H1 (cell line): ENCODE data around the gene PAOX. TPM values are rescaled to one million over a fixed set of nuclear protein-coding genes. Genes with fewer than 3 reads are reported as not detected.

Experiments
- CTCF ChIA-PET: fragments of 300-600 bp; sonication (Branson Sonifier 250); formaldehyde crosslinking; loops from one replicate; lab custom pipeline; 2021; ENCODE audit not compliant: partially characterized antibody; lab: Charles Lee
- POLR2A ChIA-PET: fragments of 300-600 bp; sonication (Branson Sonifier 250); formaldehyde crosslinking; loops from one replicate; lab custom pipeline; 2021; ENCODE audit warnings: inconsistent platforms; ENCODE audit not compliant: partially characterized antibody; lab: Charles Lee
- DNase-seq, 2 experiments: peaks; one replicate each; pipeline versions ENCODE4 v3.0.0 to v3.0.0-alpha.2; 2010 to 2022; ENCODE audit warnings: low spot score in 2 of 2, low read depth in 1 of 2, mixed read lengths in 1 of 2
- FAIRE-seq: peaks from 2 replicates; lab custom pipeline; 2011; peaks lifted over from hg19 to GRCh38; lab: Jason Lieb, UNC
- H2AFZ ChIP-seq: 2 replicates; pipeline ENCODE4 v1.8.1; 2012; ENCODE audit warnings: low read length, inconsistent platforms
- H2AK5ac ChIP-seq: 2 replicates; pipeline ENCODE4 v1.6.1; 2013; ENCODE audit warnings: low read depth, low read length
- H2BK120ac ChIP-seq: replicated peaks from 2 replicates; pipeline ENCODE3; 2013; ENCODE audit warnings: low read depth, low read length, inconsistent platforms
- H2BK12ac ChIP-seq: 2 replicates; pipeline ENCODE4 v1.6.1; 2013; ENCODE audit warnings: low read depth, low read length
- H2BK15ac ChIP-seq: 2 replicates; pipeline ENCODE4 v1.6.1; 2013; ENCODE audit warnings: low read length
- H2BK20ac ChIP-seq: 2 replicates; pipeline ENCODE4 v1.6.1; 2013; ENCODE audit warnings: low read length
- H2BK5ac ChIP-seq: 2 replicates; pipeline ENCODE4 v1.6.1; 2013; ENCODE audit warnings: low read depth, low read length
- H3K14ac ChIP-seq: 2 replicates; pipeline ENCODE4 v1.6.1; 2013; ENCODE audit warnings: inconsistent platforms; ENCODE audit not compliant: insufficient read length
- H3K18ac ChIP-seq: 2 replicates; pipeline ENCODE4 v1.6.1; 2013; ENCODE audit warnings: low read length; ENCODE audit errors: extremely low read depth
- H3K23ac ChIP-seq: 2 replicates; pipeline ENCODE4 v1.6.1; 2013; ENCODE audit warnings: inconsistent platforms; ENCODE audit not compliant: insufficient read length
- H3K23me2 ChIP-seq: 2 replicates; pipeline ENCODE4 v1.6.1; 2013; ENCODE audit warnings: low read depth, low read length
- H3K27ac ChIP-seq: 2 replicates; pipeline ENCODE4 v1.6.1; 2011; ENCODE audit warnings: low read depth, low read length, inconsistent platforms
- H3K27me3 ChIP-seq, 4 experiments: replicated peaks in 1 of 4; 1 replicate in 1 of 4; 2 replicates in 3 of 4; pipeline versions ENCODE4 v1.6.1 to v1.8.1; 2011 to 2013; ENCODE audit warnings: low read length in 3 of 4, mild to moderate bottlenecking in 3 of 4, inconsistent platforms in 2 of 4, mixed read lengths in 2 of 4, moderate library complexity in 1 of 4; ENCODE audit not compliant: control insufficient read depth in 3 of 4, insufficient read depth in 3 of 4; ENCODE audit errors: extremely low read depth in 1 of 4
- H3K36me3 ChIP-seq, 4 experiments: 2 replicates each; pipeline versions ENCODE4 v1.6.1 to v1.8.1; 2011 to 2013; ENCODE audit warnings: mild to moderate bottlenecking in 4 of 4, low read length in 3 of 4, moderate library complexity in 2 of 4, control low read depth in 1 of 4, inconsistent platforms in 1 of 4; ENCODE audit not compliant: insufficient read depth in 4 of 4, control insufficient read depth in 2 of 4
- H3K4ac ChIP-seq: replicated peaks from 2 replicates; pipeline ENCODE3; 2013; ENCODE audit warnings: low read length, low read depth, mixed read lengths, inconsistent platforms; ENCODE audit not compliant: insufficient read length
- H3K4me1 ChIP-seq, 4 experiments: replicated peaks in 1 of 4; 1 replicate in 1 of 4; 2 replicates in 3 of 4; pipeline versions ENCODE4 v1.6.1 to v1.8.1; 2011 to 2013; ENCODE audit warnings: low read length in 3 of 4, inconsistent platforms in 2 of 4, mixed read lengths in 1 of 4; ENCODE audit not compliant: insufficient read depth in 4 of 4, control insufficient read depth in 3 of 4
- H3K4me2 ChIP-seq, 2 experiments: 2 replicates each; pipeline versions ENCODE4 v1.6.1 to v1.8.1; 2011 to 2013; ENCODE audit warnings: low read depth in 2 of 2, low read length in 2 of 2, control low read depth in 1 of 2, inconsistent platforms in 1 of 2, mild to moderate bottlenecking in 1 of 2; ENCODE audit not compliant: insufficient read depth in 1 of 2
- H3K4me3 ChIP-seq, 4 experiments: fragments of 200-600, 300-600 bp in 1 of 4; sonication (generic), shearing (Covaris generic), sonication (Bioruptor Twin) in 1 of 4; 2 replicates each; pipeline versions ENCODE4 v1.5.1 to v1.8.1; 2011 to 2016; ENCODE audit warnings: low read length in 4 of 4, low read depth in 3 of 4, control low read depth in 2 of 4, inconsistent platforms in 2 of 4, mild to moderate bottlenecking in 2 of 4, mixed read lengths in 1 of 4, moderate library complexity in 1 of 4; ENCODE audit not compliant: insufficient read depth in 2 of 4; ENCODE audit errors: extremely low read depth in 1 of 4
- H3K56ac ChIP-seq: replicated peaks from 2 replicates; pipeline ENCODE3; 2013; ENCODE audit warnings: low read depth, mild to moderate bottlenecking, mixed read lengths, low read length, inconsistent platforms; ENCODE audit not compliant: insufficient read length
- H3K79me1 ChIP-seq: 2 replicates; pipeline ENCODE4 v1.6.1; 2013; ENCODE audit warnings: low read depth, low read length, control low read depth
- H3K79me2 ChIP-seq, 2 experiments: 2 replicates each; pipeline versions ENCODE4 v1.6.1 to v1.8.1; 2012 to 2013; ENCODE audit warnings: low read length in 2 of 2, mild to moderate bottlenecking in 2 of 2, inconsistent platforms in 1 of 2; ENCODE audit not compliant: insufficient read depth in 2 of 2, control insufficient read depth in 1 of 2
- H3K9ac ChIP-seq, 4 experiments: replicated peaks in 1 of 4; 1 replicate in 1 of 4; 2 replicates in 3 of 4; pipeline versions ENCODE4 v1.6.1 to v1.8.1; 2011 to 2013; ENCODE audit warnings: low read depth in 3 of 4, low read length in 3 of 4, control low read depth in 2 of 4, mild to moderate bottlenecking in 2 of 4, moderate library complexity in 2 of 4, inconsistent platforms in 1 of 4; ENCODE audit errors: extremely low read depth in 1 of 4
- H3K9me3 ChIP-seq, 2 experiments: 2 replicates each; pipeline versions ENCODE4 v1.6.1 to v1.8.1; 2012 to 2013; ENCODE audit warnings: mild to moderate bottlenecking in 2 of 2, moderate library complexity in 2 of 2, control low read depth in 1 of 2, inconsistent platforms in 1 of 2, low read depth in 1 of 2, low read length in 1 of 2, mixed read lengths in 1 of 2; ENCODE audit not compliant: insufficient read depth in 2 of 2
- H4K20me1 ChIP-seq, 2 experiments: replicated peaks in 1 of 2; 2 replicates each; pipeline versions ENCODE3 to v1.8.1; 2011 to 2013; ENCODE audit warnings: inconsistent platforms in 2 of 2, low read length in 2 of 2, mild to moderate bottlenecking in 1 of 2; ENCODE audit not compliant: insufficient read depth in 2 of 2, control insufficient read depth in 1 of 2
- H4K5ac ChIP-seq: 2 replicates; pipeline ENCODE4 v1.6.1; 2013; ENCODE audit warnings: low read length, low read depth, mixed read lengths, inconsistent platforms; ENCODE audit not compliant: insufficient read length
- H4K8ac ChIP-seq: 2 replicates; pipeline ENCODE4 v1.8.0; 2013; ENCODE audit warnings: mild to moderate bottlenecking, moderate library complexity, low read length, inconsistent platforms; ENCODE audit not compliant: insufficient read depth; ENCODE audit errors: extremely low read depth
- H4K91ac ChIP-seq: replicated peaks from 2 replicates; pipeline ENCODE3; 2013; ENCODE audit warnings: low read length, mixed read lengths, inconsistent platforms; ENCODE audit not compliant: insufficient read length
- ATF2 ChIP-seq: IDR thresholded peaks from 2 replicates; pipeline ENCODE4 v1.6.1; 2012; ENCODE audit warnings: low read length, inconsistent platforms
- CREB1 ChIP-seq: IDR thresholded peaks from 2 replicates; pipeline ENCODE4 v1.6.1; 2012; ENCODE audit warnings: inconsistent platforms
- GTF2F1 ChIP-seq: IDR thresholded peaks from 2 replicates; pipeline ENCODE4 v1.6.1; 2012; ENCODE audit warnings: low read depth, low read length, improper control_type of control experiment, borderline replicate concordance
- PHF8 ChIP-seq: fragments of 200-600 bp; sonication (generic); conservative IDR thresholded peaks from 2 replicates; pipeline ENCODE4 v1.7.1; 2012; ENCODE audit warnings: low read depth, mild to moderate bottlenecking, inconsistent platforms, low read length, moderate library complexity
- POU5F1 ChIP-seq: IDR thresholded peaks from 2 replicates; pipeline ENCODE4 v1.6.1; 2011; ENCODE audit warnings: low read depth, mild to moderate bottlenecking, low read length, moderate library complexity
- SIX5 ChIP-seq: IDR thresholded peaks from 2 replicates; pipeline ENCODE4 v1.6.1; 2011; ENCODE audit warnings: mild to moderate bottlenecking, low read depth, low read length
- SP4 ChIP-seq: IDR thresholded peaks from 2 replicates; pipeline ENCODE4 v1.6.1; 2012; ENCODE audit warnings: low read length, inconsistent platforms
- SRF ChIP-seq: IDR thresholded peaks from 2 replicates; pipeline ENCODE4 v1.6.1; 2011; ENCODE audit warnings: mild to moderate bottlenecking, low read depth, low read length, moderate library complexity
- TAF1 ChIP-seq: IDR thresholded peaks from 2 replicates; pipeline ENCODE4 v1.6.1; 2011; ENCODE audit warnings: mild to moderate bottlenecking, low read depth, low read length
- USF2 ChIP-seq: IDR thresholded peaks from 2 replicates; pipeline ENCODE4 v1.6.1; 2011; ENCODE audit warnings: low read length, improper control_type of control experiment
- WGBS, 2 experiments: shearing (Covaris generic) in 1 of 2; methylation state at CpG; one replicate each; pipeline versions ENCODE4 v1.1.6 to v1.1.7; 2013 to 2015; ENCODE audit warnings: low lambda C conversion rate in 2 of 2, mixed read lengths in 2 of 2, inconsistent platforms in 1 of 2, low coverage in 1 of 2, missing lambda C conversion rate in 1 of 2; ENCODE audit not compliant: insufficient replicate concordance in 2 of 2, insufficient coverage in 1 of 2, insufficient read length in 1 of 2; ENCODE audit errors: extremely low coverage in 1 of 2, missing lambda C conversion rate in 1 of 2; 5-methylcytosine and 5-hydroxymethylcytosine counted together
- polyA plus RNA-seq, 7 experiments: library from polyadenylated mRNA; depleted of rRNA in 3 of 7; stranded (reverse) in 5 of 7; unstranded in 2 of 7; fragments of >200 nt in 5 of 7; fragments of 200-250 nt in 2 of 7; gene quantifications; 1 replicate in 5 of 7; 2 replicates in 1 of 7; 4 replicates in 1 of 7; pipeline versions ENCODE4 v1.2.1 to v1.2.3, GENCODE V29; 2011 to 2013; ENCODE audit warnings: missing spikeins in 2 of 7, mixed read lengths in 2 of 7
- total RNA-seq: library from RNA; stranded (reverse); fragmentation: NEBNext Ultra II Directional; extraction: Animal tissue kit (Norgen Biotek cat#: 25700); gene quantifications from 2 replicates; pipeline ENCODE4 v1.2.1, GENCODE V29; 2021

Gene PAOX
- total and polyA plus RNA-seq, 2 of the 8 experiments (the other 6 are each of a cell fraction or from before 2014, with no cell fraction given) = 3.7 to 4.3 TPM

- ChIA-PET CTCF (interaction anchor here (1.5 to 2.6 kb wide), 5 partner anchors 9 to 56 kb away, joined by 4 to 9 read pairs (median 5); partner anchors contain the start of gene FUOM), POLR2A (interaction anchor here (1.0 to 2.6 kb wide), 4 partner anchors 9 to 24 kb away, joined by 3 to 11 read pairs (median 4); partner anchors contain the start of genes MTG1 and PRAP1)
- FAIRE-seq = no peak
- no peak overlapping the region for H2BK12ac ChIP-seq
- no peak overlapping the region for H2BK20ac ChIP-seq
- peaks cover 1% of the 10 kb centered on the region; the same call in 1 of the 2 replicates for H3K23me2 ChIP-seq
- no peak overlapping the region for H3K27ac ChIP-seq
- peaks cover 0 to 6% (median 4%) of the 10 kb centered on the region in 4 experiments; a peak in 3 of 7 replicates for H3K27me3 ChIP-seq
- H3K23ac ChIP-seq = no peak overlapping the region
- 93% methylated on average over 24 of the region's 24 CpGs; no CpG with 5 or more reads in 1 of the 2 experiments for WGBS, 2 experiments
- no peak for TF ChIP-seq CREB1
- TF ChIP-seq USF2 = no peak
- no peak for TF ChIP-seq SIX5
- TF ChIP-seq GTF2F1 = no peak
- no peak for TF ChIP-seq PHF8
- TF ChIP-seq ATF2 = no peak
- no peak for TF ChIP-seq SRF
- TF ChIP-seq TAF1 = no peak
- no peak for TF ChIP-seq POU5F1
- no peak for TF ChIP-seq SP4
- peaks cover 7% of the 10 kb centered on the region for H3K79me1 ChIP-seq
- H3K4me2 ChIP-seq = no peak overlapping the region
- H3K4ac ChIP-seq = no peak overlapping the region
- no peak overlapping the region for H3K4me3 ChIP-seq
- H3K9ac ChIP-seq = no peak overlapping the region
- H3K14ac ChIP-seq = no peak overlapping the region
- no peak overlapping the region for H4K5ac ChIP-seq
- H3K9me3 ChIP-seq = no peaks in the 10 kb centered on the region
- H3K56ac ChIP-seq = no peak overlapping the region
- DNase-seq = no peak
- no peak overlapping the region for H2BK120ac ChIP-seq
- peaks cover 3 to 12% of the 10 kb centered on the region in 2 experiments for H4K20me1 ChIP-seq
- no peak overlapping the region; the same call in 1 of the 2 replicates for H4K8ac ChIP-seq
- no peak overlapping the region for H4K91ac ChIP-seq
- no peak overlapping the region for H2AFZ ChIP-seq
- no peak overlapping the region for H3K18ac ChIP-seq
- H2BK15ac ChIP-seq = no peak overlapping the region
- peaks cover 21 to 40% (median 37%) of the 10 kb centered on the region in 4 experiments for H3K36me3 ChIP-seq
- H2AK5ac ChIP-seq = no peak overlapping the region
- peaks cover 0 to 3% of the 10 kb centered on the region in 2 experiments; a peak in 2 of 4 replicates for H3K79me2 ChIP-seq
- H2BK5ac ChIP-seq = no peak overlapping the region
- no peaks in the 10 kb centered on the region; a peak in 2 of 7 replicates for H3K4me1 ChIP-seq
Measured at GRCh38 chr10:133370030-133370786, 8.9 kb upstream of the PAOX start.
